Stimulated activated CD4-positive, alpha-beta T cell treated with anti-CD3 and anti-CD28 coated beads, Interleukin-2, amount 100 ng/mL, for 48 hours (primary cell): Measurements from ENCODE around the gene COL20A1.

Experiments used
- DNase-seq, 2 donors: peaks; one replicate each; pipeline ENCODE4 v3.0.0-alpha.2; 2020

Gene COL20A1

DNA sequence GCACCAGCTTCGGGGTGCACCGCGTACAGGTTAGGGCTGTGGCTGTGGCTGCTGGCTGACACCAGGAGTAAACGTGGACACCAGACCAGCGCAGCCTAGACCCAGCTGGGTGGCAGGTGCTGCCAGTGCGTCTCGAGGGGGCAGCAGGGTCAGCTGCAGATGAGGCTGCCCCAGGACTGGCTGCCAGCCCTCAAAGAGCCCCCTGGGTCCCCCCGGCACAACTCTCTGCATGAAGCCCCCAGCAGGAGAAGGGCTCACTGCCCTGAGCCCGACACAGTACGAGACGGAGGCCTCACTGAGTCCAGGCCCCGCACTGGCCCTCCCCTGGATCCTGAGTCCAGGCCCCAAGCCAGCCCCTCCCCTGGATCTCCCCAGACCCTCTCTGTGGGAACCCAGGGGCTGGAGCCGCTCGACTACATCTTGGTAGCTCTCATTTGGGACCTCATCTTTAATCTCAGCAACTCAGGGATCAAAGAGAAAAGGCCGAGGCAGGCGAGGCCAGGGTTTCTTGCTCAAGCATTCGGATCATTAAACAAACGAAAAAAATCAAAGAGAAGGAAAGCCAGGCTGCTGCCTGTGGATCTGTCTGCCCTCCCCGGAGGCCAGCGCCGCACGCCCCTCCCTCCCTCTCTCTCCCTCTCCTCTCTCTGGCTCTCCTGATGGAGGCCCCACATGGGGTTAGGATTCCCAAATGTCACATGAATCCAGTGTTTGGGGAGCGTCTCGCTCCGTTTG is 31.8 kb upstream of the COL20A1 start:
- no peak for DNase-seq

DNA sequence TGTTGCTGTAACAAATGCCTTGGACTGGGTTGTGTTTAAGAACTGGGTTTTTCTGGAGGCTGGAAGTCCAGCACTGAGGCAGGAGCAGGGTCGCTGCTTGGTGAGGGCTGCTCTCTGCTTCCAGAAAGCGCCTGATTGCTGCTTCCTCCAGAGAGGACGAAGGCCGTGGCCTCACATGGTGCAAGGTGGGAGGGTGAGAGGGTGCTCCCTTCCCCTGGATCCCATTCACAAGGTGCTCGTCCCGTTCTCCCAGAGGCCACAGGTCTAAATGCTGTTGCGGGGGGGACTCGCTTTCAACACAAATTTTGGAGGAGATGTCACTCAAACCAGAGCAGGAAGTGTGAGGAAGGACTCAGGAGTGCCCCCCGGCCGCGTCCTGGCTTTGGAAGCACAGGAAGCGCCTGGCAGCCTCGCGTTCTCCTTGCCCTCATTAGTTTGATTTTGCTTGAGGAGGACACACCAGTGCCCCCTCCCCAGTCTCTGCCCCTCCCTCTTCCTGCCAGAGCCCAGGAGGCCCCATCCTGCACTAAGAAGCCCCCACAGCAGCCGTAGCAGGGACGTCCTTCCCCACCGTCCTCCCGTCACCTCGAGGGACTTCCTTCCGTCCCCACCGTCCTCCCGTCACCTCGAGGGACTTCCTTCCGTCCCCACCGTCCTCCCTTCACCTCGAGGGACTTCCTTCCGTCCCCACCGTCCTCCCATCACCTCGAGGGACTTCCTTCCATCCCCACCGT is 31.0 kb upstream of the COL20A1 start:
- DNase-seq, result no peak

DNA sequence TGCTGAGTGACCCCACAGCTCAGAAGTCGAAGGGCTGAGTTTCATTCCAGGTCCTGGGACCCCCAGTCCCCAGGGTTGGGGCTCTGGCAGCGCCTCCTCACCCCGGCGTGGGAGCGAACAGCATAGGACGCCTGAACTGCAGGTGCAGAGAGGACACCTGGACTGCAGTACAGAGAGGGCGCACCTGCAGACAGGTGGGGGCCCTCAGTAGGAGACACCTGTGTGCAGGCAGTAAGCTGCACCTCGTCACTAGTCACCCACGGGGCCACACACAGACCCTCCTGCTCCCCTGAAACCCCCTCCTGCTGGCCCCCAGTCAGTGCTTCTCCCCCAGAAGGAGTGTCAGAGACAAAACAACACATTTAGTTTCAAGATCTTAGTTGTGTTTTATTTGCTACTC is 30.1 kb upstream of the COL20A1 start:
- no peak for DNase-seq

DNA sequence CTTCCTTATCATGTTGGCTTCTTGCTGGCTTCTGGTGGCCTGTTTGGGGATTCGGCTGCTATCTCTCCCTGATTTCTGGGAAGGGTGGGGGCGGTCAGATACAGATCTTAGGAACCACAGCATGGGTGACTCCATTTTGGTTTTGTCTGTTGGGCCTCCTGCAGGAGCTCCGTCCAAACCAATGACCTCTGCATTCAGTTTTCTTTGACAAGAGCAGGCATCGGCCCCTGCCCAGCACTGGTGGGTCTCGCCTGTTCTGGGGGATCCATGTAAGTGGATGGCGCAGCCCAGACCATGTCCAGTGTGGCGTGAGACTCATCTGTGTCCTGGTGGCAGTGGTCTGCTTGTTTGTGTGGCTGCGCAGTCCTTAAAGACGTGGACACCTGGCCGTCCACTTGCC is 29.0 kb upstream of the COL20A1 start:
- DNase-seq, result no peak

DNA sequence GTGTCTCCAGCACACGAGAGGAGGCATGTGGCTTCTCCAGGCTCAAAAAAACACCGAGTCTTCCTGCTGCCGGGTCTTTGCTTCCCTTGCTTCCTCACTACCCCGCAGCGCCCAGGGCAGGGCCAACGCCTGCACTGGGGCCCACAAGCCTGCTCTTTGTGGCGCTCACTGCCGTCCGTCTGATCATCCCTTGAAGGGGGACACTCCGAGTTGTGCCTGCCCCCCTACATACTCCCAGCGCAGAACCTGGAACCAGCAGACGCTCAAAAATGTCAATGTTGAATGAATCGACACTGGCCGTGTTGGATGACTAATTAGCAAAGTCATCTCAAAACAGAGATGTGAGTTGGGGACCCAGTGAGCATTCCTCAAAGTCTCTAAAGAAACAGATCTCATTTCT is 28.5 kb upstream of the COL20A1 start:
- DNase-seq, result no peak

DNA sequence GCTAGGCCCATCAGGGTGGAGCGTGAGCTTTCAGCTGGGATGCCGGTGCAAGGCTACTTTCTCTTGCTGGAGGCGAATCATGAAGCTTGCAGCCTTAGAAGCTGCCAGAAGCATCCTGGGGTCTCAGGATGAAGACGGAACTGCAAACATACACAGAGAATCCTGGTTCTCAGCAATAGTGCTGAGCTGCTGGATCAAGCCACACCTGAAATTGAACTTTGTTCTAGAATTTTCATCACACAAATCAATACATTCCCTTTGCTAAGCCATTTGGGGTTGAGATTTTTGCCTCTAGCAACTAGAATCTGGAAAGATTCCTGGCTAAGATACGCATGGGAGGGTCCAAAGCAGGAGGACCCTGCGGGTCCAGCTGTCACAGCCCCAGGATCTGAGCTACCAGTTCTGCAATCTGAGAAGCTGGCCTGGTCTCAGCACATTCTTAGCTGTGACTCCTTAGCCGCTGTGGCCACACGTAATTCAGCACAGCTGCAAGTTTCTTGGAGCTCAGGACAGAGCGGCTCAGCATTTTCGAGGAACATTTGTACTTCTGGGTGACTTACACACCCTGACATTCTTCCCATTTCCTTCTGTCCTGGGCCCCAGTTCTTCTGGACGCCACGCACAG is 27.0 kb upstream of the COL20A1 start:
- no peak for DNase-seq

DNA sequence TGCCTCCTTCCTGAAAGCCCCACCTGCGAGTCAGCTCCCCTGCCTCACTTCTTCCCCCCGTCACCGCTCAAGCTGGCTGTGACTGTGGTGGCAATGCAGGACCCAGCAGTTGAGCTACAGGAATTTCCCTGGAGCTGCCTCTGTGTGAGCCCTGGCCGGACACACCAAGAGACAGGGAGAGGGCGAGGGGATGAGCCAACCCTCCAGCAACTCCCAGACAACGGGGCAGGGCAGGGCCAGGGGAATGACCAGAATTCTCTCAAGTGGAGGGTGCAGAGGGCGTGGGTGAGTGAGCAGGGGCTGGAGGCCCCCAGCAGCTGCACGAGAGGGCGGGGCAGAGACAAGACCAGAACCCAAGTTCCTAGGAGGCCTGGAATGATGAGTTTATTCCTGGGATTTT is 25.3 kb upstream of the COL20A1 start:
- no peak for DNase-seq

DNA sequence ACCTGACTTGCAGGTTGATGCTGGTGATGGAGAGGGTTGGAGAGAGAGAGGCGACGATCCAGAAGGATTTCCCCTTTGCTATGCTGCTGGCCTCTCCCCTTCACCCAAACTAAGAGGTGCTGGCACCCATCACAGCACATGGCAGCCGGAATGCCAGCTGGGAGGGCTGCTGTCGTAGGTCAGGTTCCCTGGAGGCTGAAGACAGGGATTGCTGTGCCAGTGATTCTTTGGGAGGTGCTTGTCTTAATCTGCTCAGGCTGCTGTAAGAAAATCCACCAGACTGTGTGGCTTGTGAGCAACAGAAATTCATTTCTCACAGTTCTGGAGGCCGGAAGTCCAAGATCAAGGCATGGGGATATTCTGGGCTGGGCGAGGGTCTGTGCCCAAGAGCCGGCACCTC is 24.7 kb upstream of the COL20A1 start:
- DNase-seq, result no peak

DNA sequence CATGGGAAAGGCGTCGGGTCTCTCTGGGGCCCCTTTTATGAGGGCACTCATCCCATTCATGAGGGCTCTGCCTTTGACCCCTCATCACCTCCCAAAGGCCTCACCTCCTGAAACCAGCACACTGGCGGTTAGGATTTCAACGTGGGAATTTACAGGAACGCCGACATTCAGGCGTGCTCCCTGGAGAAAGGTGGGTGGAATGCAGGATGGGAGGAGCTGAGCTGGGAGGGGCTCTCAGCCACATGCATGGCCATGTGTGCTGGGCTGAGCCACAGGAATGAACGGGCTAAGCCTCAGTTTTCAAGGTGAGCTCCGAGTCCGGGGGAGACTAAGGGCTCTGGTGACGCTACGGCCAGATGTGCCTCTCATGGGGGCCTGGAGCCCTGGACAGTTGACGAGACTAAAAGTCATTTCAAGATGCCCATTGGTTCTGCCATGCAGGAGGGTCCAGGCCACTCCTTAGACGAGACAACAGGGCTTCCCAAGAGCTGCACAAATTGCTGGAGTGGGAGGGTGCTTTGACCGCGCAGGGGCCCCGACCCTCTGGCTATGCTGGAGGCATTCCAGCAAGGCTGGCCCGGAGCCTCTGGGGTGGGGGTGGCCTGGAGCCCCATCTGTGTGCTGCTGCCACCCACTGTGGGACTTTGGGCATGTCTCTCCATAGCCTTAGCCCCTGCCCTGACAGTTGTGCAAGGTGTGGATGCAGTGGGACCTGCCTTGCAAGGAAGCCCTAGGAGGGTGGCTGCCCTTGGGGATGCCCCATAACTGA is 24.1 kb upstream of the COL20A1 start:
- DNase-seq, result no peak

DNA sequence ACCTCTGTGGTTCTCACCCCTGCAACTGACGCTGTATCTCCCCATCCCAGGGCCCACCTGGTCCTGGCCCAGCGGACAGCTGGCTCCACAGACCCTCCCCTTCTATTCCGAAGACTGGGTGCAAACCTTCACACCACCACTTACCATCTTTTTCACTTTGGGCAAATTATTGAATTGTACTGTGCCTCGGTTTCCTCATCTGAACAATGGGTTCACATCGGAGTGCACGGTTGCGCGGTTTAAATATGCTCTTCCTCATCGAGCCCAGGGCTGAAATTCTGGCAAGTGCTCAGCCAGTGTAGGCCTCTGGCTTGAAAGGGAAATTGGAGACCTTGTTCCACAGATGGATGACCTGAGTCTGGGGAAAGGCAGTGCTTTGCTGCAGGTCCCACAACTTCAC is 23.3 kb upstream of the COL20A1 start:
- DNase-seq, result no peak

DNA sequence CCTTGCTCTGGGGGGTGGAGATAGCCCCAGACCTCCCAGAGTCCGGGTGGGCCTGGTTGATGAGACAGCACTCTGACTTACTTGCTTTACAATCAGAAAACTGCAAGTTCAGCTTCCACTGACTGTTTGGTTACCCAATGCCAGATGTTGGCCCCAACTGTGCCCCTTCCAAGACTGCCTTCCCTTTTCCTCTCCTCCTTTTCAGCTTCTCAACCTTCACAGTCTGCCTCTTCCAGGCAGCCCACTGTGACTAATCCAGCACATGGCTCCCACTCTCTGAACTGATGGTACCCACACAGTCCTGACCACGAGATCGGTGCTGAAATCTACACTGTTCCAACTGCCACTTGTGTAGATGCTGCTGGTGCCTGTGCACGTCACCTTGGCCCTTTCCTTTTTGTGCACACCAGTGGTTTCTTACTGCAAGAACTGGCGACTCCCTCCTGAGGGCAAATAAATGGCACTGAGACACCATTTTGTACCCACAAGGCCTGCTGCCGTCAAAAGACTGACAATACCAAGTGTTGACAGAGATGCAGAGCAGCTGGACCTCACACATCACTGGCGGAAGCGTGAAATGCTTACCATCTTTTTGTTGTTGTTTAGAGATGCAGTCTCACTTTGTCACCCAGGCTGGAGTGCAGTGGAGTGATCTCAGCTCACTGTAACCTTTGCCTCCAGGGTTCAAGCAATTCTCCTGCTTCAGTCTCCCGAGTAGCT is 22.2 kb upstream of the COL20A1 start:
- DNase-seq, result no peak

DNA sequence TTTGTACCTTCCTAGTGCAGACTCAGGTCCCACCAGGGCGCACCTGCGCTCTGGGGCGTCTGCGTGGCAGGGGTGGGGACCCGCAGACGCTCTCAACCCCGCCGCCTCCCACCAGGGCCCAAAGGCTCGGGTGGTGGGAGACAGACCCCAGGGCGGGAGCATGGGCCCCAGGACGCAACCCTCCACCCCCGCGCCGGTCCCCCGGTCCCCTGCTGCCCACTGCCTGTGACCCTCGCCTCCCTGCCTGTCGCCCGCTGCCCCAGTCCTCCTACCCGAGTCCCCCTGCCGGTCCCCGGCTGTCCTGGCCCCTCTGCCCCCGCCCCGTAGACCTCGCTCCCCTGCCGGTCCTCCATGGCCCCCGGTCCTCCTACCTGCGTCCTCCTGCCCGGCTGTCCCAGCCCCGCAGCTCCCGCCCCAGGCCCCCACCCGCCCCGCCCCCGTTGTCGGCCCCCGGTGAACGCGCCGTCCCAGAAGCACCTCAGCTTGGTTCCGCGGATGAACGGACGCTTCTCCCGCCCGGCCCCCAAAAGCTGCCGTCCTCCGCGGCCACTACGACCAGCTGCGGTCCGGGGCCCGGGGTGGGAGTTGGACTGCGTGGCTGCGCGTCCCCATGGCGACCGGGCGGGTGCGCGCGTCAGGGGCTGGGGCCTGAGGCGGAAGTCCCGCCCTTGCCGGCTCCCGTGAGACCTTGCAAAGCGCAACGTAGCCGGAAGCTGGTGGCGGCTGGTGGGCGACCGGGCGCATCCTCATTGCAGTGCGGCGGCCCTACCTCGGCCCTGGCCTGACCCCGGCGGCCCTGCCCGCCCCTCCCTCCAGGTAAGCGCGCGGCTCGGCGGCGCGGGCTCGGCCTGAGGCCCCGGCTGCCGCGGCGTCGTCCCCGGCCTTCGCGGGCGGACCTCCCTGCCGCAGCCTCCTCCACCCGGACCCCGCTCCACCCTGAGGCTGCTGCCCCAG is 20.6 kb upstream of the COL20A1 start, which contains the start of gene ARFGAP1:
ARFGAP1 (plus strand) TSS at position 709 of the 954 bp plus-strand sequence. CDS start 2,768 bp downstream, outside the sequence.
- peak; percentile 80 to 84 for DNase-seq

DNA sequence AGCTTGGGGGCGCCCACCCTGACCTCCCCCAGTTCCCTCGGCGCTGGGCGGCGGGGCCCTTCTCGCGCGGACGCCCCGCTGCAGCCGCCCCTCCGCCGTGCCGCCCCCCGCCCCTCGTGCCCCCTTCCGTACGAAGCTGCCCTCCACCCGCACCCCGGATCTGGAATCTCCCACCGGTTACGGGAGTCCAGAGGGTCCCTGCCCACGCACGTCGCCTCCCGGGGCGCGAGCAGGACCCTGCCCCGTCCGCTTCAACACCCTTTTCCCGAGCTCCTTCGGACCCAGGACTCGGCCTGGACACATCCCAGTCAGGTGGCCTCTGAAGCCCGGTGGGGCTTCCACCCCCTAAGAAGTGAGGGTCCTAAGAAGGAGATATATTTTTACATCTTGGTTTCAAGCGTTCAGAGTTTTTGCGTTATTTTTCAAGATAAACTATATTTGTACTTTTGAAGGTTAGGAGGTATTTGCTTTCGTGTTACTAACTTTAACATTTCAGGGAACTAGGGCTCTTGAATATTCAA is 19.9 kb upstream of the COL20A1 start:
- no peak for DNase-seq

DNA sequence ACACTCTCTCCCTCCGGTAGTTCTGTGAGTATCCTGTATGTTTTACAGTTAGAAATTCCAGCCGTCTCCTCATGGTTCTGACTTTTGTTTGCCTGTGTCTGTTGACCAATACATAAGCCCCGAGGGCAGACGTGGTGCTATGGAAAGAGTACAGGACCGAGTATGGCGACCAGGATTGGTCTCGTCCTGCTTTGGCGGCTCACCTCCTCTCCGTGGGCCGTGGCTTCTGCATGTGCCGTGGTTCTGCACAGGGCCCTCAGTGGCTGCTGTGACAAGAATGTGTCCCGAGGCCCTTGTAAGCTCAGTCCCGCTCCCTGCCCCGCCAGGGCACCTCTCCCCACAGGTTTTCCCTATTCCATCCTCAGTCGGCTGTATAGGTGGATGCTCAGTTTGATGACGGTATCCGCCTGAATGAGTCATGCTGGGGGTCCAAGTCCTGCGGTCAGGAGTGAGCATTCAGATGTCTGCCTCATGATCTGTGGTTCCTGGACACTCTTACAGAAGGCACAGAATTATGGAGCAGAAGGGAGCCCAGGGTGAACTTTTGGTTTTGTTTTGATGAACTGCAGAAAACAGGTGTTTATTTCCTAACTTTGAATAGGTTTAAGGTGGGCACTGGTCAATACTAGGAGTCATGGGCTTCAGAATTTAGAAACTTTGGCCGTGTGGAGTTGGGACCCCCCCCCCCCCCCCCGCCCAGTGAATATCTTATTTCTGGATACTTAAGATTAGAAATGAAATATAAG is 19.2 kb upstream of the COL20A1 start:
- DNase-seq, result no peak

DNA sequence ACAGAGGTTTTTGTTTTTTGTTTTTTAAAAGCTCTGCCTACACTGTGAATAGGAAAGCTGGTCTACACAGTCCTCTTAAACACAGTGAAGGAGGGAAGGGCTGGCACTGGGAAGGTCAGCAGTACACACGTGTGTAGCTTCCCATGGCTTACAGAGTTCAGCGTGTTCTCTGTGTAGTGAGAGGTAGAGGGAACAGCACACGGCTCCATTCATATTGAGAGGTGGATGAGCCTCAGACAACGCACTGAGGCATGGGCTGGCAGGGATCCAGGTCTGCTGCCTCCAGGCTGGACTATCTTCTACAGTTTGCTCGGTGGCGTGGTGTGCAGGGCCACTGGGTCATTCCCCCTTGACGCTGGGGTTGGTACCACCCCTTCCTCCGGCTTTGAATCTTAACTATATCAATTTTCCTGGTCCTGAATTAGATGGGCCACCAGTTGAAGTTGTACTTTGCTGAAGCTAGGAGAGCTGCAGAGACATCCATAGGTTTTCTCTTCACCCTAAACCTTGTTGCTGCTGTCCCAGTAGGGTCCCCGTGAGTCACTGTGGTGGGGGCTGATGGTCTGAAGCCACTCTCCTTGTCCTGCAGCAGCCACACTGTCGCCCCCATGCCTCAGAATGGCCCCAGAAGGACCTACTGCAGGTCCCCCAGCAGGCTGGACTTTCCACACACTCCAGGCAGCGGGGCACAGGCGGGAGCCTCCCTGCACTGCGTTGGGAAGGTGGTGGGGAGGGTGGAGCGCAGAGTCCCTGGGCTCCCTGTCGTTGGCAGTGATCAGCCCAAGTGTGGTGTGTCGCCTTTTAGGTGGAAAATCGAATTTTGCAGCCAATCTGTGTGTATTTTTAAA is 18.4 kb upstream of the COL20A1 start:
- no peak for DNase-seq

DNA sequence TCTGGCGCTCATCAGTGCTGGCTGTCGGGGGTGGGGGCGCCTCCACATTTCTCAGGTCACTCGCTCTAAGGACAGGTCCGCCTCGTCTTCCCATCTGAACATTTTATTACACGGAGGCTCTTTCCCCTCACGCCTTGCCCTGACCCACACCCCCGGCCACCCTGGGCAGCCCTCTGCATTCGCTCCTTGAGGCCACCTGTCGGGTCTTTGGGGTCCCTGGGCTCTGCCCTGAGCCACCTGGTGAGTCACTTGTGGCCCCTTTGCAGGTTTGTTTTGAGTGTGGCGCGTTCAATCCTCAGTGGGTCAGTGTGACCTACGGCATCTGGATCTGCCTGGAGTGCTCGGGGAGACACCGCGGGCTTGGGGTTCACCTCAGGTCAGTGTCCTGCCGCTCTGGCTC is 17.2 kb upstream of the COL20A1 start:
- DNase-seq, result no peak

DNA sequence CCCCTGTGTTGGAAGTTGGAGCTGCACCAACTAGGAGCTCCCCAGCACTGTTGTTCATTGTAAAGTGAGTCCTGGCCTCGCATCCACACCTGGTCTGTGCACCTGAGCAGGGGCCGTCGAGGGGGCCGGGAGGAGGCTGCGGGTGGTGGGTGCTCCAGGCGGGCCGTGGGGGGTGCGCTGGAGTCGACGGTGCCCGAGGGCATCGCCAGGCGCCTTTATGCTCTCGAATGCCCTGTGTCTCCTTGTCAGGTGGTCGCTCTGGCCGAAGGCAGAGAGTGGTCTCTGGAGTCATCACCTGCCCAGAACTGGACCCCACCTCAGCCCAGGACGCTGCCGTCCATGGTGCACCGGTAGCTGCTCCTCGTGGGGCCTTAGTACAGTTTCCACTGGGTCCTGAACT is 16.0 kb upstream of the COL20A1 start:
- no peak for DNase-seq

DNA sequence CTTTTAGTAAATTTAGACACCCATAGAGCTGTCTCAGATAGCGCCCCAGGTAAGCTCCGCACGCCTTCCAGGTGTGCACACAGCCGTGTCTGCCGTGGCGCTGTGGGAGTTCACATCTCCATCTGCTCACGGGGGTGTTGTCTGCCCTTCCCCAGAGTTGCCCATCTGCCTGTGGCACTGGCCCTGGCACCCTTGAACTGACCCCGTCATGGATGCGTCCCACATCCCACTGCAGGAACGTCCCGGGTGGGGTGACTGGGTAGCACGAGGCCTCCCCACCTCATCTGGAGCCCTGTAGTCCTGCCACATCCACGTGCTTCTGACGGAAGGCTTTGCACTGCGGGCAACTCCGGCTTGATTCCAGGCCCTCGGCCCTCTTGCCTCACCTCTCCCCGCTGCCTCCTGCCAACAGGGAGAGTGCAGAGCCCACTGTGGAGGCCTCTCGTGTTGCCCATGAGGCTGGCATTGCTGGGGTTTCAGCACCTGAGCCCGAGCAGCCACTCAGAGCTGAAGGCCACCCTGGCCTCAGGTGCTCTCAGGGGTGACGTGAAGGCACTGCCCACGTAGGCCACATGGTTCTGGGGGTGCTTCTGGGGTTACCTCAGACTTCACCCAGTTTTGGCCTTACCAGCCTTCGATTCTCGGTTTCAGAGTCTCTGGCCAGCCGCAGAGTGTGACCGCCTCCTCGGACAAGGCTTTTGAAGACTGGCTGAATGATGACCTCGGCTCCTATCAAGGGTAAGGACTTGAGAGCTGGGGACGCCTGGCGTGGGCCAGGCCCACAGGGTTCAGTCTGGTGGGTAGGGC is 15.3 kb upstream of the COL20A1 start:
- no peak for DNase-seq

DNA sequence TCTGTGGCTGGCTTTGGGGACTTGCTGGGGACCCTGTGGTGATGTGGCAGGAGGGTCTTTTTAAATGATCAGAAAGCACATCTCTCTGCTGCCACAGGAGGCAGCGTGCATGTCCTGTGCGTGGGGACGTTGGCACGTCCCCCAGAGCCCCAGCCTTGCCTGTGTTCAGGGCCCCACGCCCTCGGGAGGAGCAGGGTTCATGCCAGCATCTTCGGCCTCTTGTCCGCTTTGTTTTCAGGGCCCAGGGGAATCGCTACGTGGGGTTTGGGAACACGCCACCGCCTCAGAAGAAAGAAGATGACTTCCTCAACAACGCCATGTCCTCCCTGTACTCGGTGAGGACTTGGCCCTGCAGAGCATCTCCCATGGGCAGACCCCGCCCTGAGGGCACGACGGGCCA is 14.3 kb upstream of the COL20A1 start:
- no peak for DNase-seq
